Natural killer cell (primary cell): ENCODE measurements around the gene RPS27L. TPM values are rescaled to one million over a fixed set of nuclear protein-coding genes. Genes with fewer than 3 reads are reported as not detected.
A peak's percentile ranks its signal among the peaks of the same experiment; 100 is the strongest.

Experiments
- ATAC-seq, 3 donors: fragments of 150-1000 bp in 2 of 3; fragments of 200-7000 bp in 1 of 3; cut with Tn5 transposase; 1 replicate in 1 of 3; 2 replicates in 2 of 3; pipeline ENCODE4 v1.10.0; 2021; ENCODE audit warnings: mild to moderate bottlenecking in 2 of 3, moderate library complexity in 2 of 3
- DNase-seq, 2 donors: peaks; one replicate each; pipeline versions ENCODE4 v3.0.0 to v3.0.0-alpha.2; 2013 to 2021; ENCODE audit warnings: mixed read lengths in 1 of 2
- H3K27ac ChIP-seq: one replicate; pipeline ENCODE4 v1.5.1; 2013; ENCODE audit warnings: mild to moderate bottlenecking, low read length
- H3K27me3 ChIP-seq: one replicate; pipeline ENCODE4 v1.6.1; 2013; ENCODE audit warnings: low read length; ENCODE audit not compliant: control insufficient read depth, insufficient read depth
- H3K36me3 ChIP-seq: one replicate; pipeline ENCODE4 v1.6.1; 2013; ENCODE audit warnings: low read length; ENCODE audit not compliant: control insufficient read depth, insufficient read depth
- H3K4me1 ChIP-seq: one replicate; pipeline ENCODE4 v1.6.1; 2013; ENCODE audit warnings: low read length; ENCODE audit not compliant: control insufficient read depth, insufficient read depth
- H3K4me3 ChIP-seq: one replicate; pipeline ENCODE4 v1.5.1; 2013; ENCODE audit warnings: low read length
- H3K9me3 ChIP-seq: one replicate; pipeline ENCODE4 v1.6.1; 2013; ENCODE audit warnings: low read length; ENCODE audit not compliant: control insufficient read depth, insufficient read depth
- H3K27ac Mint-ChIP-seq, 2 donors: one replicate each; pipeline ENCODE4 v1.8.0; 2022; ENCODE audit warnings: mild to moderate bottlenecking in 2 of 2, mixed read lengths in 2 of 2, moderate library complexity in 1 of 2
- H3K27me3 Mint-ChIP-seq, 2 donors: one replicate each; pipeline ENCODE4 v1.8.0; 2022; ENCODE audit warnings: low read depth in 2 of 2, mixed read lengths in 2 of 2
- H3K36me3 Mint-ChIP-seq: one replicate; pipeline ENCODE4 v1.8.0; 2022; ENCODE audit warnings: mixed read lengths
- H3K4me1 Mint-ChIP-seq, 2 donors: one replicate each; pipeline ENCODE4 v1.8.0; 2022; ENCODE audit warnings: mixed read lengths in 2 of 2
- H3K4me3 Mint-ChIP-seq: one replicate; pipeline ENCODE4 v1.8.0; 2022; ENCODE audit warnings: mild to moderate bottlenecking, moderate library complexity, mixed read lengths
- H3K9me3 Mint-ChIP-seq, 2 donors: one replicate each; pipeline ENCODE4 v1.8.0; 2022; ENCODE audit warnings: mixed read lengths in 2 of 2
- WGBS: methylation state at CpG from one replicate; pipeline ENCODE4 v1.1.7; 2013; ENCODE audit warnings: missing lambda C conversion rate; ENCODE audit not compliant: insufficient coverage; 5-methylcytosine and 5-hydroxymethylcytosine counted together
- intact Hi-C: fragments of 100-400 bp; cut with micrococcal nuclease; formaldehyde crosslinking; loops from one replicate; pipeline ENCODE4 v1.14.2; 2022
- total RNA-seq, 4 donors: library from RNA; stranded (reverse); fragments of 120-200 nt in 1 of 4; gene quantifications; one replicate each; pipeline versions ENCODE4 v1.2.3 to v1.2.4, GENCODE V29; 2013 to 2022
- TF ChIP-seq, protein P1 (sequence below): fragments of 200-600 bp; IDR thresholded peaks from one replicate; pipeline ENCODE4 v1.8.0; 2022; ENCODE audit warnings: antibody characterized with exemption

The RPS27L gene
- total RNA-seq, 3 donors from 2014 or later (not counting 1 experiment from before 2014, with no cell fraction given) = 50.4 to 63.3 (median 52.2) TPM

DNA sequence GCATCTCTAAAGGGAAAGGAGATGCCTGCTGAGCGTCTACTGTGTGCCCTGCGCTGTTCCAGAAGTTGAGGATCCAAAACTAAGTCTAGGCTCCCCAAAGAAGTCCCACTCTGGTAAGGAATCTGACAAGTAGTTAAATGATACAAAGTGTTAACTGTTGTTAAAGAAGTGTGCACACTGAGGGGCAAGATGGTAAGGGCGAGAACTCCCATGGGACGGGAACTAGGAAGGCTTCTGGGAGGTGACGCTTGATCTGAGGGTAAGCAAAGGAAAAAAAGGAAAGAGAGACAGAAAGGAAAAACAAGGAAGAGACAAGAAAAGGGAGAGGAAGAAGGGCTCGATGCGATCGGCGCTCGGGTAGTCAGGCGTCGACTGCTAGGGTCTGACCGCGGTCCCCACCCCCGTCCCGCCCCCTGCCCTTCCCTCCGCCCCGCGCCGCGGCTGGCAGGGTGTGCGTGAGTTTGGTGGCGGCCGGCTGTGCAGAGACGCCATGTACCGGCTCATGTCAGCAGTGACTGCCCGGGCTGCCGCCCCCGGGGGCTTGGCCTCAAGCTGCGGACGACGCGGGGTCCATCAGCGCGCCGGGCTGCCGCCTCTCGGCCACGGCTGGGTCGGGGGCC lies 35.8 kb downstream of the RPS27L start, which contains the start of gene LACTB:
Gene LACTB, plus strand, starts transcription at position 480 of the 620 bp plus-strand sequence. Its CDS starts 11 bp downstream, at position 491.
- Histone ChIP-seq H3K27me3 (no peaks in the 10 kb centered on the region), H3K27ac (peak within 1 kb of the TSS; percentile 93), H3K36me3 (peaks cover 2% of the 10 kb centered on the region), H3K4me3 (peak within 1 kb of the TSS; percentile 96), H3K4me1 (peaks cover 4% of the 10 kb centered on the region), H3K9me3 (peaks cover 10% of the 10 kb centered on the region)
- intact Hi-C loops = loop anchor here (5.0 kb wide), 2 partner anchors 36 to 71 kb away; partner anchors contain the start of gene RPS27L
- H3K4me1 Mint-ChIP-seq = peaks cover 12 to 19% of the 10 kb centered on the region in 2 donors
- ATAC-seq = peak; percentile 79 to 90 (median 80)
- H3K36me3 Mint-ChIP-seq = peaks cover 10% of the 10 kb centered on the region
- peak within 1 kb of the TSS; percentile 83 to 87 for H3K27ac Mint-ChIP-seq
- H3K27me3 Mint-ChIP-seq = no peaks in the 10 kb centered on the region
- WGBS = 9% methylated on average over 40 of the region's 40 CpGs
- peaks cover 0 to 3% of the 10 kb centered on the region in 2 donors for H3K9me3 Mint-ChIP-seq
- TF ChIP-seq, protein P1, sequence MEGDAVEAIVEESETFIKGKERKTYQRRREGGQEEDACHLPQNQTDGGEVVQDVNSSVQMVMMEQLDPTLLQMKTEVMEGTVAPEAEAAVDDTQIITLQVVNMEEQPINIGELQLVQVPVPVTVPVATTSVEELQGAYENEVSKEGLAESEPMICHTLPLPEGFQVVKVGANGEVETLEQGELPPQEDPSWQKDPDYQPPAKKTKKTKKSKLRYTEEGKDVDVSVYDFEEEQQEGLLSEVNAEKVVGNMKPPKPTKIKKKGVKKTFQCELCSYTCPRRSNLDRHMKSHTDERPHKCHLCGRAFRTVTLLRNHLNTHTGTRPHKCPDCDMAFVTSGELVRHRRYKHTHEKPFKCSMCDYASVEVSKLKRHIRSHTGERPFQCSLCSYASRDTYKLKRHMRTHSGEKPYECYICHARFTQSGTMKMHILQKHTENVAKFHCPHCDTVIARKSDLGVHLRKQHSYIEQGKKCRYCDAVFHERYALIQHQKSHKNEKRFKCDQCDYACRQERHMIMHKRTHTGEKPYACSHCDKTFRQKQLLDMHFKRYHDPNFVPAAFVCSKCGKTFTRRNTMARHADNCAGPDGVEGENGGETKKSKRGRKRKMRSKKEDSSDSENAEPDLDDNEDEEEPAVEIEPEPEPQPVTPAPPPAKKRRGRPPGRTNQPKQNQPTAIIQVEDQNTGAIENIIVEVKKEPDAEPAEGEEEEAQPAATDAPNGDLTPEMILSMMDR = no peak
- H3K4me3 Mint-ChIP-seq = peak within 1 kb of the TSS; percentile 90
- peak; percentile 70 to 91 for DNase-seq

DNA sequence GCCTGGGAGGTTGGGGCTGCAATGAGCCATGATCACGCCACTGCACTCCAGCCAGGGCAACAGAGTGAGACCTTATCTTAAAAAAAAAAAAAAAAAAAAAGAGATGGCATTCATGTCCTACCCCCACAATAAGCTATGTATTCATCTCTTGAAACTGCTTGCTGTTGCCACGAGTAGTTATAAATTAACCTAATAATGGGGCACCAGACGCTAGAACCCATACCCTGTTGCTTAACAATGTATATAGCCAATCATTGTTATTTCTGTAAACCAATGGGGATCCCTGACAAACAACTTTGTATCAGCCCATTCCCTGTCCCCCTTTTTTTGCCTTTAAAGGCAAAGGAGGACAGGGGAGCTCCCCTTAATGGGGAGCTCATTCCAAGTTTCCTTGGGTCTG lies 38.4 kb downstream of the RPS27L start:
- Histone ChIP-seq H3K4me1 (peaks cover 4% of the 10 kb centered on the region), H3K27me3 (no peaks in the 10 kb centered on the region), H3K4me3 (no peak overlapping the region), H3K27ac (no peak overlapping the region), H3K9me3 (peaks cover 10% of the 10 kb centered on the region), H3K36me3 (no peaks in the 10 kb centered on the region)
- 97% methylated on average over 2 of the region's 3 CpGs for WGBS
- DNase-seq (no peak), ATAC-seq (no peak)
- intact Hi-C loops = no loop called here
- H3K4me1 Mint-ChIP-seq = peaks cover 12 to 19% of the 10 kb centered on the region in 2 donors
- peaks cover 10% of the 10 kb centered on the region for H3K36me3 Mint-ChIP-seq
- TF ChIP-seq, protein P1 = no peak
- H3K4me3 Mint-ChIP-seq = no peak overlapping the region
- H3K27ac Mint-ChIP-seq = no peak overlapping the region
- H3K9me3 Mint-ChIP-seq = peaks cover 0 to 3% of the 10 kb centered on the region in 2 donors
- H3K27me3 Mint-ChIP-seq = no peaks in the 10 kb centered on the region

DNA sequence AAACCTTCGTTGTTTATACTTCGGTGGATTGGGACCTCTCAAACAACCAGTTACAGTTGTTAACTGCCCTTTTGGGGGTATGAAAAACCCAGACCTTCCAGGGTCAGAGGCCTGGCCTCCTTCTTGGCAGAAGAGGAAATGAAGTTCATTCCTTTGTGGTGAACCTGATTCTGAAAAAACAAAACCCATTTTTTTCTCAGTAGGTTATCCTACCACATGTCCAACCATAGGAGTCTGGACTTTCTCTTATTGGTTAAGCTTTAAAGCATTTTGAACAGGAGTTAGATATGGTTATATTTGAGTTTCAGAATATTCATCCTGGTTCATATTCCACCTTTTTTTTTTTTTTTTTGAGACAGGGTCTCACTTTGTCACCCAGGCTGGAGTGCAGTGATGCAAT lies 42.8 kb downstream of the RPS27L start:
- no peaks in the 10 kb centered on the region for H3K27me3 ChIP-seq
- H3K36me3 ChIP-seq = no peaks in the 10 kb centered on the region
- H3K27ac ChIP-seq = no peak overlapping the region
- H3K36me3 Mint-ChIP-seq = peaks cover 1% of the 10 kb centered on the region
- ATAC-seq (no peak), DNase-seq (no peak)
- H3K4me1 ChIP-seq = no peaks in the 10 kb centered on the region
- H3K27ac Mint-ChIP-seq = no peak overlapping the region
- H3K4me1 Mint-ChIP-seq = no peaks in the 10 kb centered on the region
- H3K9me3 Mint-ChIP-seq = no peaks in the 10 kb centered on the region
- peaks cover under 1 to 3% of the 10 kb centered on the region in 2 donors for H3K27me3 Mint-ChIP-seq
- no peak overlapping the region for H3K4me3 ChIP-seq
- peaks cover 4% of the 10 kb centered on the region for H3K9me3 ChIP-seq
- intact Hi-C loops = no loop called here
- H3K4me3 Mint-ChIP-seq = no peak overlapping the region
- TF ChIP-seq, protein P1 = no peak
- WGBS = 91% methylated on average over 2 of the region's 2 CpGs
